GM23338 (cell line): ENCODE data around the gene TRUB1. TPM values are rescaled to one million over a fixed set of nuclear protein-coding genes. Genes with fewer than 3 reads are reported as not detected.

Experiments
- ATAC-seq: fragments of 200-7000 bp; cut with Tn5 transposase; 3 replicates; pipeline ENCODE4 v1.9.1; 2020
- DNase-seq: peaks from one replicate; pipeline ENCODE4 v3.0.0-alpha.2; 2015; ENCODE audit warnings: low spot score
- H2AFZ ChIP-seq: fragments of 200-600 bp; sonication (generic); 2 replicates; pipeline ENCODE4 v1.8.0; 2016; ENCODE audit warnings: antibody characterized with exemption, mild to moderate bottlenecking, moderate library complexity
- H3F3A ChIP-seq: fragments of 200-600 bp; sonication (generic); replicated peaks from 2 replicates; pipeline ENCODE4 v1.8.0; 2017; ENCODE audit warnings: antibody characterized with exemption, mixed run types, low read depth
- H3K27ac ChIP-seq: fragments of 200-600 bp; sonication (generic); 2 replicates; pipeline ENCODE4 v1.6.1; 2016; ENCODE audit warnings: low read depth
- H3K27me3 ChIP-seq: fragments of 200-600 bp; sonication (generic); 2 replicates; pipeline ENCODE4 v1.8.0; 2016; ENCODE audit warnings: mild to moderate bottlenecking, mixed run types, moderate library complexity; ENCODE audit not compliant: insufficient read depth
- H3K36me3 ChIP-seq: fragments of 200-600 bp; sonication (generic); 2 replicates; pipeline ENCODE4 v1.8.0; 2016; ENCODE audit warnings: mild to moderate bottlenecking; ENCODE audit not compliant: insufficient read depth
- H3K4me1 ChIP-seq: fragments of 200-600 bp; sonication (generic); 2 replicates; pipeline ENCODE4 v1.8.0; 2016; ENCODE audit warnings: mild to moderate bottlenecking, moderate library complexity; ENCODE audit not compliant: insufficient read depth
- H3K4me2 ChIP-seq: fragments of 200-600 bp; sonication (generic); 2 replicates; pipeline ENCODE4 v1.7.1; 2017; ENCODE audit warnings: mixed run types
- H3K4me3 ChIP-seq: fragments of 200-600 bp; sonication (generic); 2 replicates; pipeline ENCODE4 v1.6.1; 2016; ENCODE audit warnings: mixed run types
- H3K79me2 ChIP-seq: fragments of 200-600 bp; sonication (generic); replicated peaks from 2 replicates; pipeline ENCODE4 v1.8.0; 2017; ENCODE audit warnings: mild to moderate bottlenecking; ENCODE audit not compliant: insufficient read depth
- H3K9me2 ChIP-seq: fragments of 200-600 bp; sonication (generic); 2 replicates; pipeline ENCODE4 v1.8.0; 2017; ENCODE audit not compliant: insufficient read depth
- H4K20me1 ChIP-seq: fragments of 200-600 bp; sonication (generic); replicated peaks from 2 replicates; pipeline ENCODE4 v1.8.0; 2017; ENCODE audit warnings: mild to moderate bottlenecking; ENCODE audit not compliant: insufficient read depth
- H3K27ac Mint-ChIP-seq: 2 replicates; pipeline ENCODE4 v1.8.0; 2020; ENCODE audit warnings: inconsistent platforms, mild to moderate bottlenecking, moderate library complexity, mixed read lengths
- H3K27me3 Mint-ChIP-seq: 3 replicates; pipeline ENCODE4 v1.8.0; 2022; ENCODE audit warnings: low read depth, mild to moderate bottlenecking, moderate library complexity, mixed read lengths, inconsistent platforms; ENCODE audit not compliant: insufficient read depth, poor library complexity
- H3K36me3 Mint-ChIP-seq: 3 replicates; pipeline ENCODE4 v1.8.0; 2021; ENCODE audit warnings: low read depth, mild to moderate bottlenecking, inconsistent platforms, moderate library complexity, mixed read lengths
- H3K4me1 Mint-ChIP-seq: 3 replicates; pipeline ENCODE4 v1.8.0; 2020; ENCODE audit warnings: mild to moderate bottlenecking, inconsistent platforms, mixed read lengths
- H3K4me3 Mint-ChIP-seq: 3 replicates; pipeline ENCODE4 v1.8.0; 2021; ENCODE audit warnings: moderate library complexity, mild to moderate bottlenecking, inconsistent platforms, mixed read lengths
- H3K9me3 Mint-ChIP-seq: 3 replicates; pipeline ENCODE4 v1.8.0; 2020; ENCODE audit warnings: moderate library complexity, mild to moderate bottlenecking, inconsistent platforms, mixed read lengths
- CREB1 ChIP-seq: fragments of 250-450 bp; sonication (Bioruptor Pico); IDR thresholded peaks from 2 replicates; pipeline ENCODE4 v1.5.0; 2020; ENCODE audit warnings: low read depth, mild to moderate bottlenecking, moderate library complexity
- CTCF ChIP-seq, 2 experiments: fragments of 200-600 bp in 1 of 2; sonication (generic) in 1 of 2; conservative IDR thresholded peaks; 2 replicates each; pipeline versions ENCODE4 v1.5.1 to v1.6.1; 2016 to 2017; ENCODE audit warnings: antibody characterized with exemption in 2 of 2, low read depth in 2 of 2, mild to moderate bottlenecking in 2 of 2, moderate library complexity in 1 of 2
- ETS1 ChIP-seq: IDR thresholded peaks from 2 replicates; pipeline ENCODE4 v1.6.1; 2016; ENCODE audit warnings: antibody characterized with exemption
- EZH2 ChIP-seq: fragments of 200-600 bp; sonication (generic); IDR thresholded peaks from one replicate; pipeline ENCODE4 v1.8.0; 2017; ENCODE audit warnings: antibody characterized with exemption, mild to moderate bottlenecking, low read depth; ENCODE audit not compliant: unreplicated experiment
- EZH2phosphoT487 ChIP-seq: fragments of 200-600 bp; sonication (generic); IDR thresholded peaks from one replicate; pipeline ENCODE4 v1.8.1; 2018; ENCODE audit warnings: antibody characterized with exemption; ENCODE audit not compliant: unreplicated experiment
- JUNB ChIP-seq: IDR thresholded peaks from one replicate; pipeline ENCODE4 v1.6.1; 2016; ENCODE audit warnings: antibody characterized with exemption; ENCODE audit not compliant: unreplicated experiment
- NANOG ChIP-seq: IDR thresholded peaks from 2 replicates; pipeline ENCODE4 v1.6.1; 2016; ENCODE audit warnings: antibody characterized with exemption, borderline replicate concordance
- POLR2AphosphoS5 ChIP-seq: IDR thresholded peaks from 2 replicates; pipeline ENCODE4 v1.6.1; 2016; ENCODE audit warnings: antibody characterized with exemption, low read depth
- REST ChIP-seq: IDR thresholded peaks from one replicate; pipeline ENCODE4 v1.6.1; 2018; ENCODE audit warnings: antibody characterized with exemption; ENCODE audit not compliant: unreplicated experiment
- STAT1 ChIP-seq: IDR thresholded peaks from one replicate; pipeline ENCODE4 v1.6.1; 2016; ENCODE audit warnings: antibody characterized with exemption; ENCODE audit not compliant: unreplicated experiment
- ZNF114 ChIP-seq: fragments of 250-450 bp; sonication (Bioruptor Pico); IDR thresholded peaks from 2 replicates; pipeline ENCODE4 v1.5.0; 2020; ENCODE audit warnings: mild to moderate bottlenecking, moderate library complexity
- ZNF331 ChIP-seq: fragments of 250-450 bp; sonication (Bioruptor Pico); IDR thresholded peaks from 2 replicates; pipeline ENCODE4 v1.5.0; 2020; ENCODE audit warnings: low read depth, mild to moderate bottlenecking, moderate library complexity
- ZNF462 ChIP-seq: fragments of 250-450 bp; sonication (Bioruptor Pico); IDR thresholded peaks from 2 replicates; pipeline ENCODE4 v1.5.0; 2020; ENCODE audit warnings: mild to moderate bottlenecking, moderate library complexity
- polyA plus RNA-seq: library from polyadenylated mRNA; unstranded; fragments of >200 nt; fragmentation: Nextera tagmentation; extraction: Ambion mirVana; gene quantifications from 2 replicates; pipeline ENCODE4 v1.2.1, GENCODE V29; 2016
- total RNA-seq: library from RNA; depleted of rRNA; stranded (reverse); fragments of >200 nt; shearing (Covaris generic); gene quantifications from 2 replicates; pipeline ENCODE4 v1.2.3, GENCODE V29; 2014

The TRUB1 gene
- total and polyA plus RNA-seq, 2 experiments from 2014 or later, result 15.5 to 34.5 TPM

- no peak overlapping the region for H3K27ac Mint-ChIP-seq
Observed at GRCh38 chr10:114957673-114958072, 19.7 kb downstream of the TRUB1 start.

More at GRCh38 chr10:114957673-114958072, 19.7 kb downstream of the TRUB1 start:
- Histone ChIP-seq H3K9me2 (no peaks in the 10 kb centered on the region), H3K4me2 (no peak overlapping the region), H4K20me1 (no peaks in the 10 kb centered on the region; the same call in none of the 2 replicates), H2AFZ (no peak overlapping the region), H3K4me1 (no peaks in the 10 kb centered on the region), H3K4me3 (no peak overlapping the region), H3F3A (no peaks in the 10 kb centered on the region), H3K79me2 (peaks cover 71% of the 10 kb centered on the region), H3K36me3 (no peaks in the 10 kb centered on the region), H3K27ac (no peak overlapping the region), H3K27me3 (no peaks in the 10 kb centered on the region)
- Mint-ChIP-seq H3K4me3 (no peak overlapping the region), H3K9me3 (no peaks in the 10 kb centered on the region), H3K4me1 (peaks cover 6% of the 10 kb centered on the region; the same call in 2 of the 3 replicates), H3K27me3 (no peaks in the 10 kb centered on the region), H3K36me3 (peaks cover 8% of the 10 kb centered on the region)
- DNase-seq, result no peak
- ATAC-seq, result no peak
- TF ChIP-seq REST (no peak), CTCF (conservative IDR thresholded peaks at IDR 0.05; ENCODE audit: low read depth in 2 of 2) (no peak), JUNB (no peak), STAT1 (no peak), ZNF462 (CRISPR knock-in tag) (no peak), ZNF114 (CRISPR knock-in tag) (no peak), NANOG (no peak), ETS1 (no peak), POLR2AphosphoS5 (no peak), EZH2phosphoT487 (no peak), CREB1 (no peak), ZNF331 (no peak), EZH2 (no peak)
